Liver (tissue), 9 donors: ENCODE data around the gene NR1D2. TPM values are rescaled to one million over a fixed set of nuclear protein-coding genes. Genes with fewer than 3 reads are reported as not detected.

Experiments used
- DNase-seq: peaks from one replicate; pipeline ENCODE4 v3.0.0-alpha.2; 2017; ENCODE audit warnings: low spot score
- H3K27ac ChIP-seq, 2 donors: one replicate each; pipeline ENCODE4 v1.7.0; 2013; ENCODE audit warnings: inconsistent platforms in 2 of 2, low read length in 2 of 2, control low read depth in 1 of 2, low read depth in 1 of 2, mild to moderate bottlenecking in 1 of 2
- H3K27me3 ChIP-seq, 4 donors: one replicate each; pipeline versions ENCODE4 v1.6.1 to v1.7.0; 2013; ENCODE audit warnings: low read length in 3 of 4, inconsistent platforms in 1 of 4, mild to moderate bottlenecking in 1 of 4, moderate library complexity in 1 of 4; ENCODE audit not compliant: control insufficient read depth in 4 of 4, insufficient read depth in 4 of 4
- H3K36me3 ChIP-seq, 4 donors: one replicate each; pipeline versions ENCODE4 v1.6.1 to v1.7.0; 2013; ENCODE audit warnings: low read length in 3 of 4, mild to moderate bottlenecking in 3 of 4, low read depth in 1 of 4, moderate library complexity in 1 of 4; ENCODE audit not compliant: control insufficient read depth in 4 of 4, insufficient read depth in 3 of 4
- H3K4me1 ChIP-seq, 4 donors: one replicate each; pipeline versions ENCODE4 v1.6.1 to v1.7.0; 2013; ENCODE audit warnings: low read length in 3 of 4, mild to moderate bottlenecking in 3 of 4, moderate library complexity in 1 of 4; ENCODE audit not compliant: control insufficient read depth in 4 of 4, insufficient read depth in 4 of 4
- H3K4me3 ChIP-seq, 3 donors: one replicate each; pipeline versions ENCODE4 v1.6.1 to v1.7.0; 2013; ENCODE audit warnings: low read length in 3 of 3, control low read depth in 1 of 3, low read depth in 1 of 3, mild to moderate bottlenecking in 1 of 3
- H3K9ac ChIP-seq, 2 donors: one replicate each; pipeline ENCODE4 v1.7.0; 2013; ENCODE audit warnings: low read length in 2 of 2, mild to moderate bottlenecking in 2 of 2, moderate library complexity in 2 of 2, control low read depth in 1 of 2, low read depth in 1 of 2
- H3K9me3 ChIP-seq, 4 donors: one replicate each; pipeline versions ENCODE4 v1.6.1 to v1.7.0; 2013; ENCODE audit warnings: low read length in 3 of 4; ENCODE audit not compliant: control insufficient read depth in 4 of 4
- EGR1 ChIP-seq, 2 donors: IDR thresholded peaks; 2 replicates each; pipeline ENCODE4 v1.6.1; 2016 to 2018; ENCODE audit warnings: antibody characterized with exemption in 2 of 2, low read depth in 2 of 2
- FOXA2 ChIP-seq: IDR thresholded peaks from 2 replicates; pipeline ENCODE4 v1.6.1; 2016; ENCODE audit warnings: antibody characterized with exemption
- GABPA ChIP-seq, 2 donors: IDR thresholded peaks in 1 of 2; conservative IDR thresholded peaks in 1 of 2; 2 replicates each; pipeline ENCODE4 v1.6.1; 2016; ENCODE audit warnings: antibody characterized with exemption in 2 of 2, mild to moderate bottlenecking in 1 of 2, moderate library complexity in 1 of 2
- HNF4A ChIP-seq, 2 donors: conservative IDR thresholded peaks; 2 replicates each; pipeline ENCODE4 v1.6.1; 2016; ENCODE audit warnings: antibody characterized with exemption in 2 of 2, mild to moderate bottlenecking in 2 of 2
- HNF4G ChIP-seq: IDR thresholded peaks from 2 replicates; pipeline ENCODE4 v1.6.1; 2016; ENCODE audit warnings: antibody characterized with exemption
- JUND ChIP-seq, 2 donors: IDR thresholded peaks; 2 replicates each; pipeline ENCODE4 v1.6.1; 2016; ENCODE audit warnings: antibody characterized with exemption in 2 of 2
- NR2F2 ChIP-seq: IDR thresholded peaks from 2 replicates; pipeline ENCODE4 v1.6.1; 2016; ENCODE audit warnings: antibody characterized with exemption
- RAD21 ChIP-seq, 2 donors: IDR thresholded peaks; 2 replicates each; pipeline ENCODE4 v1.6.1; 2016; ENCODE audit warnings: antibody characterized with exemption in 2 of 2, mild to moderate bottlenecking in 2 of 2
- RXRA ChIP-seq, 2 donors: IDR thresholded peaks; 2 replicates each; pipeline ENCODE4 v1.6.1; 2017 to 2018; ENCODE audit warnings: antibody characterized with exemption in 2 of 2, mild to moderate bottlenecking in 1 of 2
- TAF1 ChIP-seq: conservative IDR thresholded peaks from 2 replicates; pipeline ENCODE4 v1.6.1; 2016; ENCODE audit warnings: antibody characterized with exemption, mild to moderate bottlenecking
- WGBS: extraction: QIAGEN DNeasy Blood & Tissue Kit; methylation state at CpG from one replicate; pipeline ENCODE4 v1.1.7; 2013; 5-methylcytosine and 5-hydroxymethylcytosine counted together
- polyA plus RNA-seq, 2 donors: library from polyadenylated mRNA; stranded (reverse) in 1 of 2; unstranded in 1 of 2; fragments of 200-250 nt in 1 of 2; fragments of >200 nt in 1 of 2; fragmentation: Nextera tagmentation in 1 of 2; extraction: Ambion mirVana in 1 of 2; gene quantifications; one replicate each; pipeline versions ENCODE4 v1.2.1 to v1.2.3, GENCODE V29; 2013 to 2015
- total RNA-seq, 2 donors: library from RNA; depleted of rRNA; stranded (reverse); fragments of >200 nt; gene quantifications; one replicate each; pipeline ENCODE4 v1.2.3, GENCODE V29; 2014
- TF ChIP-seq, protein P1 (sequence below): IDR thresholded peaks from 2 replicates; pipeline ENCODE4 v1.6.1; 2016; ENCODE audit warnings: antibody characterized with exemption
- TF ChIP-seq, protein P2 (sequence below): IDR thresholded peaks from 2 replicates; pipeline ENCODE4 v1.6.1; 2016; ENCODE audit warnings: antibody characterized with exemption, mild to moderate bottlenecking
- TF ChIP-seq, protein P3 (sequence below): fragments of 150-350 bp; IDR thresholded peaks from 2 replicates; pipeline ENCODE4 v1.5.1; 2017; ENCODE audit warnings: improper control_type of control experiment, low read depth, low read length; ENCODE audit not compliant: missing input control
- TF ChIP-seq, protein P4 (sequence below): IDR thresholded peaks from 2 replicates; pipeline ENCODE4 v1.6.1; 2016; ENCODE audit warnings: antibody characterized with exemption
- TF ChIP-seq, protein P5 (sequence below): IDR thresholded peaks from 2 replicates; pipeline ENCODE4 v1.6.1; 2016; ENCODE audit warnings: antibody characterized with exemption
- donor health status: healthy.
- donor health status: healthy.
- donor health status: healthy.
- donor health status: healthy.
- donor health status: healthy.

NR1D2 gene
- total and polyA plus RNA-seq, 4 donors: 7.3 to 25.5 (median 9.2) TPM

DNA sequence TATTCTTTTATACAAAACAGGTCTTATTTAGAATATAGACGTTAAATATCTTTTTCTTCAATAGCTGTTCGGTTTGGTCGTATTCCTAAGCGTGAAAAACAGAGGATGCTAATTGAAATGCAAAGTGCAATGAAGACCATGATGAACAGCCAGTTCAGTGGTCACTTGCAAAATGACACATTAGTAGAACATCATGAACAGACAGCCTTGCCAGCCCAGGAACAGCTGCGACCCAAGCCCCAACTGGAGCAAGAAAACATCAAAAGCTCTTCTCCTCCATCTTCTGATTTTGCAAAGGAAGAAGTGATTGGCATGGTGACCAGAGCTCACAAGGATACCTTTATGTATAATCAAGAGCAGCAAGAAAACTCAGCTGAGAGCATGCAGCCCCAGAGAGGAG lies 16.8 kb downstream of the NR1D2 start (continued):
- TF ChIP-seq, protein P1, sequence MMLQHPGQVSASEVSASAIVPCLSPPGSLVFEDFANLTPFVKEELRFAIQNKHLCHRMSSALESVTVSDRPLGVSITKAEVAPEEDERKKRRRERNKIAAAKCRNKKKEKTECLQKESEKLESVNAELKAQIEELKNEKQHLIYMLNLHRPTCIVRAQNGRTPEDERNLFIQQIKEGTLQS: no peak

DNA sequence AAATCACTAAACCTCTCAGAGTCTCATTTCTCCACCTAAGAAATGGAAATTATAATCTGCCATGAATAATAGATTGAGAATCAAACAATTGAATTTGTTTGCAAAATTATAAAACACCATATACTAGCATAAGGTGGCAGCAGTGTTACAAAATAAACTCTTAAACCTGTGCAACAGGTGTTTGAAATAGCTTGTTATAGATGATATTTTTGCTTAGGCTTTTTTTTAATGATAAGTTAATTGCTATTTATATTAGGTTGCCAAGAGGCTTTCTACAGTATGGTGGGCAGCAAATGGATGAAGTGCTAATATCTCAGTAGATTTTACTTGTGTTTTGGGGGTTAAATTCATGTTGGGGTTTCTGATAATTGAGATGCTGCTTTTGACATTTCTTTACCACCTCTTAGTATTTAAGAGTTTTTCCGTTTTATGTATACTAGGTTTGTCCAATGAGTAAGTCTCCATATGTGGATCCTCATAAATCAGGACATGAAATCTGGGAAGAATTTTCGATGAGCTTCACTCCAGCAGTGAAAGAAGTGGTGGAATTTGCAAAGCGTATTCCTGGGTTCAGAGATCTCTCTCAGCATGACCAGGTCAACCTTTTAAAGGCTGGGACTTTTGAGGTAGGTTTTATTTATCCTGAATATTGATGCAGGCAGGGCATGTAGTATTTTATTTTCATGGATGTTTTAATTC lies 19.6 kb downstream of the NR1D2 start:
- TF ChIP-seq, protein P2, sequence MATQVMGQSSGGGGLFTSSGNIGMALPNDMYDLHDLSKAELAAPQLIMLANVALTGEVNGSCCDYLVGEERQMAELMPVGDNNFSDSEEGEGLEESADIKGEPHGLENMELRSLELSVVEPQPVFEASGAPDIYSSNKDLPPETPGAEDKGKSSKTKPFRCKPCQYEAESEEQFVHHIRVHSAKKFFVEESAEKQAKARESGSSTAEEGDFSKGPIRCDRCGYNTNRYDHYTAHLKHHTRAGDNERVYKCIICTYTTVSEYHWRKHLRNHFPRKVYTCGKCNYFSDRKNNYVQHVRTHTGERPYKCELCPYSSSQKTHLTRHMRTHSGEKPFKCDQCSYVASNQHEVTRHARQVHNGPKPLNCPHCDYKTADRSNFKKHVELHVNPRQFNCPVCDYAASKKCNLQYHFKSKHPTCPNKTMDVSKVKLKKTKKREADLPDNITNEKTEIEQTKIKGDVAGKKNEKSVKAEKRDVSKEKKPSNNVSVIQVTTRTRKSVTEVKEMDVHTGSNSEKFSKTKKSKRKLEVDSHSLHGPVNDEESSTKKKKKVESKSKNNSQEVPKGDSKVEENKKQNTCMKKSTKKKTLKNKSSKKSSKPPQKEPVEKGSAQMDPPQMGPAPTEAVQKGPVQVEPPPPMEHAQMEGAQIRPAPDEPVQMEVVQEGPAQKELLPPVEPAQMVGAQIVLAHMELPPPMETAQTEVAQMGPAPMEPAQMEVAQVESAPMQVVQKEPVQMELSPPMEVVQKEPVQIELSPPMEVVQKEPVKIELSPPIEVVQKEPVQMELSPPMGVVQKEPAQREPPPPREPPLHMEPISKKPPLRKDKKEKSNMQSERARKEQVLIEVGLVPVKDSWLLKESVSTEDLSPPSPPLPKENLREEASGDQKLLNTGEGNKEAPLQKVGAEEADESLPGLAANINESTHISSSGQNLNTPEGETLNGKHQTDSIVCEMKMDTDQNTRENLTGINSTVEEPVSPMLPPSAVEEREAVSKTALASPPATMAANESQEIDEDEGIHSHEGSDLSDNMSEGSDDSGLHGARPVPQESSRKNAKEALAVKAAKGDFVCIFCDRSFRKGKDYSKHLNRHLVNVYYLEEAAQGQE: no peak
- TF ChIP-seq GABPA (IDR thresholded peaks at IDR 0.05 in 1 of 2, conservative IDR thresholded peaks at IDR 0.05 in 1 of 2) (no peak), NR2F2 (no peak)
- TF ChIP-seq, protein P3, sequence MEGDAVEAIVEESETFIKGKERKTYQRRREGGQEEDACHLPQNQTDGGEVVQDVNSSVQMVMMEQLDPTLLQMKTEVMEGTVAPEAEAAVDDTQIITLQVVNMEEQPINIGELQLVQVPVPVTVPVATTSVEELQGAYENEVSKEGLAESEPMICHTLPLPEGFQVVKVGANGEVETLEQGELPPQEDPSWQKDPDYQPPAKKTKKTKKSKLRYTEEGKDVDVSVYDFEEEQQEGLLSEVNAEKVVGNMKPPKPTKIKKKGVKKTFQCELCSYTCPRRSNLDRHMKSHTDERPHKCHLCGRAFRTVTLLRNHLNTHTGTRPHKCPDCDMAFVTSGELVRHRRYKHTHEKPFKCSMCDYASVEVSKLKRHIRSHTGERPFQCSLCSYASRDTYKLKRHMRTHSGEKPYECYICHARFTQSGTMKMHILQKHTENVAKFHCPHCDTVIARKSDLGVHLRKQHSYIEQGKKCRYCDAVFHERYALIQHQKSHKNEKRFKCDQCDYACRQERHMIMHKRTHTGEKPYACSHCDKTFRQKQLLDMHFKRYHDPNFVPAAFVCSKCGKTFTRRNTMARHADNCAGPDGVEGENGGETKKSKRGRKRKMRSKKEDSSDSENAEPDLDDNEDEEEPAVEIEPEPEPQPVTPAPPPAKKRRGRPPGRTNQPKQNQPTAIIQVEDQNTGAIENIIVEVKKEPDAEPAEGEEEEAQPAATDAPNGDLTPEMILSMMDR: no peak
- H3K4me1 ChIP-seq: no peaks in the 10 kb centered on the region
- H3K9me3 ChIP-seq: no peaks in the 10 kb centered on the region
- no peak overlapping the region for H3K9ac ChIP-seq
- no peak overlapping the region for H3K4me3 ChIP-seq
- H3K27ac ChIP-seq: no peak overlapping the region
- peaks cover 9 to 63% (median 31%) of the 10 kb centered on the region in 4 donors for H3K36me3 ChIP-seq
- DNase-seq: no peak
- 95% methylated on average over 3 of the region's 3 CpGs for WGBS
- no peaks in the 10 kb centered on the region for H3K27me3 ChIP-seq

DNA sequence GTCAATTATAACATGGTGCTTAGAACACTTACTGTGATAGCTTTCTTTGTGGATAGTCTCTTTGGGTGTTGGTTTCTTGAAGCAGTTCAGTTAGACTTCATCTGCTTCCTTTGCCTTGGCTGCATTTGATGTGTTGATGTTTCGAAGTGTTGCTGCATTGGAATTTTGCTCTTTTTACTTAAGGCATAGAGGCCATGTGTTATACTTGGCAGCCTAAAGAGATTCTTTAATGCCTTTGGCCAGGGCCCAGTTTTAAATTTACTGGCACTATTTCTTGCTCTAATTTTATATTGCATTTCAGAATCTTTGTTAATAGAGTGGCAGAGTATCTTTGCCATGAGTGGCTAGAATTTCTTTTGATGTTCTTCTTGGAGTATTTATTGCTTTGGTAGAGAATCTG lies 21.2 kb downstream of the NR1D2 start:
- Histone ChIP-seq H3K27me3 (no peaks in the 10 kb centered on the region), H3K36me3 (peaks cover 11 to 60% (median 25%) of the 10 kb centered on the region in 4 donors)
- 93% methylated on average over 1 of the region's 1 CpG for WGBS
- TF ChIP-seq EGR1 (IDR thresholded peaks at IDR 0.05; ENCODE audit: low read depth in 2 of 2): no peak
- TF ChIP-seq HNF4G: no peak
- no peak for TF ChIP-seq GABPA (IDR thresholded peaks at IDR 0.05 in 1 of 2, conservative IDR thresholded peaks at IDR 0.05 in 1 of 2)
- TF ChIP-seq, protein P2: no peak
- no peak for TF ChIP-seq RXRA (IDR thresholded peaks at IDR 0.05)
- TF ChIP-seq, protein P3: no peak
- no peak for TF ChIP-seq RAD21 (IDR thresholded peaks at IDR 0.05)
- TF ChIP-seq NR2F2: no peak
- no peak for TF ChIP-seq JUND (IDR thresholded peaks at IDR 0.05)
- no peak for TF ChIP-seq FOXA2
- TF ChIP-seq, protein P4, sequence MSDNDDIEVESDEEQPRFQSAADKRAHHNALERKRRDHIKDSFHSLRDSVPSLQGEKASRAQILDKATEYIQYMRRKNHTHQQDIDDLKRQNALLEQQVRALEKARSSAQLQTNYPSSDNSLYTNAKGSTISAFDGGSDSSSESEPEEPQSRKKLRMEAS: no peak
- TF ChIP-seq, protein P5, sequence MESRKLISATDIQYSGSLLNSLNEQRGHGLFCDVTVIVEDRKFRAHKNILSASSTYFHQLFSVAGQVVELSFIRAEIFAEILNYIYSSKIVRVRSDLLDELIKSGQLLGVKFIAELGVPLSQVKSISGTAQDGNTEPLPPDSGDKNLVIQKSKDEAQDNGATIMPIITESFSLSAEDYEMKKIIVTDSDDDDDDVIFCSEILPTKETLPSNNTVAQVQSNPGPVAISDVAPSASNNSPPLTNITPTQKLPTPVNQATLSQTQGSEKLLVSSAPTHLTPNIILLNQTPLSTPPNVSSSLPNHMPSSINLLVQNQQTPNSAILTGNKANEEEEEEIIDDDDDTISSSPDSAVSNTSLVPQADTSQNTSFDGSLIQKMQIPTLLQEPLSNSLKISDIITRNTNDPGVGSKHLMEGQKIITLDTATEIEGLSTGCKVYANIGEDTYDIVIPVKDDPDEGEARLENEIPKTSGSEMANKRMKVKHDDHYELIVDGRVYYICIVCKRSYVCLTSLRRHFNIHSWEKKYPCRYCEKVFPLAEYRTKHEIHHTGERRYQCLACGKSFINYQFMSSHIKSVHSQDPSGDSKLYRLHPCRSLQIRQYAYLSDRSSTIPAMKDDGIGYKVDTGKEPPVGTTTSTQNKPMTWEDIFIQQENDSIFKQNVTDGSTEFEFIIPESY: no peak
- TF ChIP-seq HNF4A (conservative IDR thresholded peaks at IDR 0.05): no peak
- TF ChIP-seq TAF1: no peak

More for the DNA sequence above, 21.2 kb downstream of the NR1D2 start:
- no peak overlapping the region for H3K27ac ChIP-seq
- H3K9ac ChIP-seq: no peak overlapping the region
- H3K4me3 ChIP-seq: no peak overlapping the region
- H3K4me1 ChIP-seq: no peaks in the 10 kb centered on the region
- no peaks in the 10 kb centered on the region for H3K9me3 ChIP-seq
- DNase-seq: no peak
